ENCODE results near the gene PEX5L. TPM values are rescaled to one million over a fixed set of nuclear protein-coding genes. Genes with fewer than 3 reads are reported as not detected.
"Not testable (repeated sequence)": the region's sequence is repeated elsewhere in the genome, so short reads cannot be mapped to it uniquely, and the experiment has no call there.

PEX5L gene
- total RNA-seq, 6 experiments from 2014 or later, result 0.09 to 0.28 (median 0.11) TPM; not detected in 1

DNA sequence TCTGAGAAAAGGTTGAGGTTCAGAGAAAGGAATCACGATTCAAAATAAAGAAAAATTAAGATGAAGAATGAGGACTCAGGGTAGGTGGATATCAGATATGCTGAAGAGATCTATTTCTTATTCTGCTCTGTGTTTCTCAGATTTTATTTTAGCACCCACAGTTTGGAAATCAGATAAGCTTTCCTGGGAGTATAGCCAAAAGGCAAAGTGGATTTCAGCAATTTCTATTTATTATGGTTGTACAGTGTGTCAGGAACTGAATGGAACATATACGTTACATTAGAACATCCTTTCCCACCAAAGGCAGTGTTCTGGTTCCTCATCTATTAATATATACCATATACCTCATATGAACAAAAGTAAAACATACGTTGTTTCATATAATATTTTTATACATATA lies 18.9 kb downstream of the PEX5L start:
- Mint-ChIP-seq H3K4me1 (ENCODE audit: low read depth) (no peaks in the 10 kb centered on the region), H3K27me3 (ENCODE audit: insufficient read depth) (peaks cover 1% of the 10 kb centered on the region; the same call in 1 of the 2 replicates), H3K4me3 (no peak overlapping the region), H3K27ac (no peak overlapping the region), H3K9me3 (no peaks in the 10 kb centered on the region), H3K36me3 (ENCODE audit: low read depth) (no peaks in the 10 kb centered on the region)
- DNase-seq, result no peak
- TF ChIP-seq, protein P1, sequence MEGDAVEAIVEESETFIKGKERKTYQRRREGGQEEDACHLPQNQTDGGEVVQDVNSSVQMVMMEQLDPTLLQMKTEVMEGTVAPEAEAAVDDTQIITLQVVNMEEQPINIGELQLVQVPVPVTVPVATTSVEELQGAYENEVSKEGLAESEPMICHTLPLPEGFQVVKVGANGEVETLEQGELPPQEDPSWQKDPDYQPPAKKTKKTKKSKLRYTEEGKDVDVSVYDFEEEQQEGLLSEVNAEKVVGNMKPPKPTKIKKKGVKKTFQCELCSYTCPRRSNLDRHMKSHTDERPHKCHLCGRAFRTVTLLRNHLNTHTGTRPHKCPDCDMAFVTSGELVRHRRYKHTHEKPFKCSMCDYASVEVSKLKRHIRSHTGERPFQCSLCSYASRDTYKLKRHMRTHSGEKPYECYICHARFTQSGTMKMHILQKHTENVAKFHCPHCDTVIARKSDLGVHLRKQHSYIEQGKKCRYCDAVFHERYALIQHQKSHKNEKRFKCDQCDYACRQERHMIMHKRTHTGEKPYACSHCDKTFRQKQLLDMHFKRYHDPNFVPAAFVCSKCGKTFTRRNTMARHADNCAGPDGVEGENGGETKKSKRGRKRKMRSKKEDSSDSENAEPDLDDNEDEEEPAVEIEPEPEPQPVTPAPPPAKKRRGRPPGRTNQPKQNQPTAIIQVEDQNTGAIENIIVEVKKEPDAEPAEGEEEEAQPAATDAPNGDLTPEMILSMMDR (IDR thresholded peaks at IDR 0.05), result no peak

DNA sequence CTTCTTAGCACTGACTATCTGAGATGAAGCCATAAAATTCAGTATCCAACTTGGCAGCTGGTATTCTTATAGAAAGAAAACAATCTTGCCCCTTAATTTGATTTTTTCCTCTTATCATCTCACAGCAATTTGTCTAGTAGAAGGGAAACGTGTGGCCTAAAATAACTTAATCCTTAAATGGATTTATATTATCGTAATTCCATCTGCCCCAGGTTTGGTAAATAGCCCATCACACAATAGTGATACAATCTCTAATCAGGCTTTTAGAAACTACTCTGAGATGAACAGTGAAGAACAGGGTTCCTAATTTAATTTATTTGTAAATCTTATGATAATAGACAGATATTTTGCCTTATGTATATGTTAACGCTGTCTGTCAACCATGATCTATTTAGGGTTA lies 24.8 kb downstream of the PEX5L start:
- DNase-seq, result no peak
- Mint-ChIP-seq H3K9me3 (peaks cover 27% of the 10 kb centered on the region), H3K4me3 (no peak overlapping the region), H3K27ac (no peak overlapping the region), H3K27me3 (ENCODE audit: insufficient read depth) (no peaks in the 10 kb centered on the region), H3K4me1 (ENCODE audit: low read depth) (no peaks in the 10 kb centered on the region; the same call in 1 of the 2 replicates), H3K36me3 (ENCODE audit: low read depth) (peaks cover 8% of the 10 kb centered on the region)
- TF ChIP-seq, protein P1 (IDR thresholded peaks at IDR 0.05), result no peak

DNA sequence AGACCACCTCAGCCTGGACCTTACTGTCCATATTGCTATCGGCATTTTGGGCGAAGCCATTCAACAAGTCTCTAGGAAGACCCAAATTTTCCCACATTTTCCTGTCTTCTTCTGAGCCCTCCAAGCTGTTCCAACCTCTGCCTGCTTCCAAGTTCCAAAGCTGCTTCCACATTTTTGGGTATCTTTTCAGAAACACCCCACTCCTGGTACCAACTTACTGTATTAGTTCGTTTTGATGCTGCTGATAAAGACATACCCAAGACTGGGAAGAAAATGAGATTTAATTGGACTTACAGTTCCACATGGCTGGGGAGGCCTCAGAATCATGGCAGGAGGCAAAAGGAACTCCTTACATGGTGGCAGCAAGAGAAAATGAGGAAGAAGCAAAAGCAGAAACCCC lies 28.4 kb downstream of the PEX5L start:
- not testable (repeated sequence) for H3K36me3 Mint-ChIP-seq (ENCODE audit: low read depth); H3K4me3 Mint-ChIP-seq; H3K27me3 Mint-ChIP-seq (ENCODE audit: insufficient read depth); DNase-seq; H3K4me1 Mint-ChIP-seq (ENCODE audit: low read depth); H3K27ac Mint-ChIP-seq
- peaks cover 33% of the 10 kb centered on the region for H3K9me3 Mint-ChIP-seq

DNA sequence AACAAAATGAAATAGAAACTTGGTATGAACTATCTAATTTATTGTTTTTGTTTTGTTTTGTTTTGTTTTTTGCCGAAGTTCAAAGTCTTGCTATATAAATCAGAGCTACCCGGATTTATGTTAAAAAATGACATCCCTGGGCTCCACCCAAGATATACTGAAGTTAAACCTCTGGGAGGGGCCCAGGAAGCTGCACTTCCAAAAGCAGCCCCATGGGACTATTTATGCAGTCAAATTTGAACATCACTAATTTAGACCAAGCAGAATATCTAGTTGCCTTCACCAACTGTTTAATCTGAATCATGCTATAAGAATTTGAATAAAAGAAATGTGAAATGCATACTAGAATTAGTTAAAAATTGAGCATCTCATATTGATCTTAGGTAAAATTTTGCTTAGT lies 32.2 kb downstream of the PEX5L start:
- TF ChIP-seq, protein P1 (IDR thresholded peaks at IDR 0.05), result no peak
- Mint-ChIP-seq H3K4me3 (no peak overlapping the region), H3K27me3 (ENCODE audit: insufficient read depth) (peaks cover 2% of the 10 kb centered on the region), H3K4me1 (ENCODE audit: low read depth) (peaks cover 7% of the 10 kb centered on the region; the same call in 1 of the 2 replicates), H3K36me3 (ENCODE audit: low read depth) (peaks cover 8% of the 10 kb centered on the region), H3K27ac (no peak overlapping the region), H3K9me3 (peaks cover 33% of the 10 kb centered on the region)
- no peak for DNase-seq

DNA sequence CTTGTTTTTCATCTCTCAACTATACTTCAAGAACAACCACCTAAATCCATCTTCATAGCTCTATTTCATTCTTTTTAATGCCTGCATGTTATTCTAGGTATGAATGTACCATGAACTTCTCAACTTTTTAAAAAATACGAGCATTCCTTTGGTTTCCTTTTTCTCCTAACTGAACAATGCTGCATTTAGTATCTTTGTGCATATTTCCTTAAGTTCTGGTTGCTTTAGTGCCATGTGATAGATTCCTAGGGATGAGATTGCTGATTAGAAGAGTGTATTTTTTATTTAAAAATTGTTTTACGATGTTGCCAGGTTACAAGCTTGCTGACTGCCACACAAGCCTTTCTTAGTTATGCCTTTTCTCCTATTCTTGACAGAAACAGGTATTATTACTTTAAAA lies 34.7 kb downstream of the PEX5L start:
- TF ChIP-seq, protein P1 (IDR thresholded peaks at IDR 0.05), result no peak
- Mint-ChIP-seq H3K36me3 (ENCODE audit: low read depth) (no peaks in the 10 kb centered on the region), H3K27me3 (ENCODE audit: insufficient read depth) (peaks cover 2% of the 10 kb centered on the region), H3K27ac (no peak overlapping the region), H3K9me3 (peaks cover 7% of the 10 kb centered on the region), H3K4me1 (ENCODE audit: low read depth) (peaks cover 7% of the 10 kb centered on the region; the same call in 1 of the 2 replicates), H3K4me3 (peak overlapping the region; percentile 3; the same call in 1 of the 2 replicates)
- DNase-seq, result peak; percentile 4

DNA sequence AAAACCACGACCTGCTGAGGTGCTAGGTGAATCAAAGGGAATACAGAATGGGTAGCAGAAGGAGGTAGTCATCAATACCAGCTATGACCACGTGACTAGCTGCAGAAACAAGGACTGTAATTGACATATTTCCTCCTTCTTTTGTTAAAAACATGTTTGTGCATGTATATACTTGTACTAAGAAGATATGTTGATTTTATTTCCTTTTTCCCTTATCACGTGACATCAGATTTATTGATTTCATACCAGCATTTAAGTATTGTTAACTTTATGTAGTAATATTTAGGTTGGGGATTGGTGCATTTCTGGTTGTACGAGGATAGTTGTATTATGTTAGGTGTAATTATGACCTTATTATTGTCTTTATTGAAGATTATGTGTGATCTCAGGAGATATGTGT lies 36.2 kb downstream of the PEX5L start:
- Mint-ChIP-seq H3K27me3 (ENCODE audit: insufficient read depth) (peaks cover 3% of the 10 kb centered on the region), H3K36me3 (ENCODE audit: low read depth) (peaks cover 10% of the 10 kb centered on the region; the same call in 1 of the 2 replicates), H3K27ac (no peak overlapping the region), H3K4me1 (ENCODE audit: low read depth) (peaks cover 7% of the 10 kb centered on the region; the same call in 1 of the 2 replicates), H3K9me3 (peaks cover 13% of the 10 kb centered on the region), H3K4me3 (no peak overlapping the region)
- no peak for DNase-seq
- TF ChIP-seq, protein P1 (IDR thresholded peaks at IDR 0.05), result no peak
